ENCODE data around the gene UFSP2. TPM values are rescaled to one million over a fixed set of nuclear protein-coding genes. Genes with fewer than 3 reads are reported as not detected.

The UFSP2 gene
- total RNA-seq, 4 donors from 2014 or later, result 36.0 to 63.7 (median 51.9) TPM

GRCh38 chr4:185379326-185380295 lies 46.2 kb downstream of the UFSP2 start:
- Histone ChIP-seq H3K36me3 (peaks cover 0 to 3% of the 10 kb centered on the region in 2 donors), H3K4me1 (no peaks in the 10 kb centered on the region), H3K9me3 (no peaks in the 10 kb centered on the region), H3K27ac (no peak overlapping the region), H3K27me3 (no peaks in the 10 kb centered on the region), H3K4me3 (no peak overlapping the region)
- 90 to 94% methylated on average over 10 to 13 of the region's 13 CpGs for WGBS, 2 donors (ENCODE audit: low coverage in 1 of 2)
- ATAC-seq, result no peak
- TF ChIP-seq CTCF (IDR thresholded peaks at IDR 0.05), result no peak
- TF ChIP-seq POLR2A (IDR thresholded peaks at IDR 0.05), result no peak
- no peak for TF ChIP-seq POLR2AphosphoS5 (IDR thresholded peaks at IDR 0.05)
- TF ChIP-seq EP300 (IDR thresholded peaks at IDR 0.05), result no peak

GRCh38 chr4:185378264-185378663 lies 47.5 kb downstream of the UFSP2 start:
- 77 to 83% methylated on average over 5 to 6 of the region's 6 CpGs for WGBS, 2 donors (ENCODE audit: low coverage in 1 of 2)
- no peak overlapping the region for H3K27ac ChIP-seq
- H3K36me3 ChIP-seq, result peaks cover 0 to 3% of the 10 kb centered on the region in 2 donors
- no peak for ATAC-seq
- H3K27me3 ChIP-seq, result no peaks in the 10 kb centered on the region
- H3K9me3 ChIP-seq, result no peaks in the 10 kb centered on the region
- H3K4me1 ChIP-seq, result no peaks in the 10 kb centered on the region
- no peak overlapping the region for H3K4me3 ChIP-seq
- TF ChIP-seq POLR2AphosphoS5 (IDR thresholded peaks at IDR 0.05) (no peak), CTCF (IDR thresholded peaks at IDR 0.05) (no peak), EP300 (IDR thresholded peaks at IDR 0.05) (no peak), POLR2A (IDR thresholded peaks at IDR 0.05) (no peak)

- ATAC-seq, result no peak
- H3K4me1 ChIP-seq, result no peaks in the 10 kb centered on the region
- peaks cover 0 to 34% of the 10 kb centered on the region in 2 donors for H3K36me3 ChIP-seq
- no peaks in the 10 kb centered on the region for H3K9me3 ChIP-seq
- H3K27me3 ChIP-seq, result no peaks in the 10 kb centered on the region
- H3K27ac ChIP-seq, result no peak overlapping the region
- H3K4me3 ChIP-seq, result no peak overlapping the region
- 72 to 76% methylated on average over 5 to 6 of the region's 6 CpGs for WGBS, 2 donors (ENCODE audit: low coverage in 1 of 2)
- no peak for TF ChIP-seq CTCF (IDR thresholded peaks at IDR 0.05)
- no peak for TF ChIP-seq EP300 (IDR thresholded peaks at IDR 0.05)
- TF ChIP-seq POLR2A (IDR thresholded peaks at IDR 0.05), result no peak
- TF ChIP-seq POLR2AphosphoS5 (IDR thresholded peaks at IDR 0.05), result no peak
Measured at GRCh38 chr4:185374573-185374972, 51.2 kb downstream of the UFSP2 start.

GRCh38 chr4:185374027-185374426 lies 51.7 kb downstream of the UFSP2 start:
- Histone ChIP-seq H3K27ac (no peak overlapping the region), H3K9me3 (no peaks in the 10 kb centered on the region), H3K4me1 (no peaks in the 10 kb centered on the region), H3K36me3 (peaks cover 0 to 35% of the 10 kb centered on the region in 2 donors), H3K4me3 (no peak overlapping the region), H3K27me3 (no peaks in the 10 kb centered on the region)
- ATAC-seq, result no peak
- 85 to 96% methylated on average over 3 to 7 of the region's 7 CpGs for WGBS, 2 donors (ENCODE audit: low coverage in 1 of 2)
- TF ChIP-seq POLR2A (IDR thresholded peaks at IDR 0.05) (no peak), EP300 (IDR thresholded peaks at IDR 0.05) (no peak), CTCF (IDR thresholded peaks at IDR 0.05) (no peak), POLR2AphosphoS5 (IDR thresholded peaks at IDR 0.05) (no peak)

- Histone ChIP-seq H3K4me3 (no peak overlapping the region), H3K27ac (no peak overlapping the region), H3K9me3 (no peaks in the 10 kb centered on the region), H3K27me3 (no peaks in the 10 kb centered on the region), H3K36me3 (peaks cover 0 to 41% of the 10 kb centered on the region in 2 donors), H3K4me1 (no peaks in the 10 kb centered on the region)
- TF ChIP-seq POLR2AphosphoS5 (IDR thresholded peaks at IDR 0.05) (no peak), EP300 (IDR thresholded peaks at IDR 0.05) (no peak), POLR2A (IDR thresholded peaks at IDR 0.05) (no peak), CTCF (IDR thresholded peaks at IDR 0.05) (no peak)
- ATAC-seq, result no peak
- WGBS, 2 donors (ENCODE audit: low coverage in 1 of 2), result 91 to 93% methylated on average over 4 to 10 of the region's 11 CpGs
Measured at GRCh38 chr4:185371702-185372101, 54.1 kb downstream of the UFSP2 start.

All from gastroesophageal sphincter (tissue), 4 donors.